Glutamatergic neuron (in vitro differentiated cells): ENCODE data around the gene GNA15. TPM values are rescaled to one million over a fixed set of nuclear protein-coding genes. Genes with fewer than 3 reads are reported as not detected.

ENCODE experiments used
- DNase-seq: peaks from one replicate; pipeline ENCODE4 v3.0.0; 2022
- H3K27ac Mint-ChIP-seq: one replicate; pipeline ENCODE4 v1.8.0; 2020; ENCODE audit warnings: mild to moderate bottlenecking, mixed read lengths, inconsistent platforms; ENCODE audit not compliant: unreplicated experiment
- H3K27me3 Mint-ChIP-seq: one replicate; pipeline ENCODE4 v1.8.0; 2020; ENCODE audit warnings: mild to moderate bottlenecking, moderate library complexity, mixed read lengths, inconsistent platforms; ENCODE audit not compliant: unreplicated experiment
- H3K36me3 Mint-ChIP-seq: one replicate; pipeline ENCODE4 v1.8.0; 2020; ENCODE audit warnings: mild to moderate bottlenecking, mixed read lengths, inconsistent platforms; ENCODE audit not compliant: unreplicated experiment
- H3K4me1 Mint-ChIP-seq: one replicate; pipeline ENCODE4 v1.8.0; 2020; ENCODE audit warnings: mild to moderate bottlenecking, low read depth, mixed read lengths, inconsistent platforms; ENCODE audit not compliant: unreplicated experiment
- H3K4me3 Mint-ChIP-seq: one replicate; pipeline ENCODE4 v1.8.0; 2020; ENCODE audit warnings: mild to moderate bottlenecking, mixed read lengths, inconsistent platforms; ENCODE audit not compliant: unreplicated experiment
- H3K9me3 Mint-ChIP-seq: one replicate; pipeline ENCODE4 v1.8.0; 2020; ENCODE audit warnings: mild to moderate bottlenecking, moderate library complexity, mixed read lengths, inconsistent platforms; ENCODE audit not compliant: unreplicated experiment
- total RNA-seq: library from RNA; stranded (reverse); fragmentation: NEBNext Ultra II Directional; extraction: Animal tissue kit (Norgen Biotek cat#: 25700); gene quantifications from one replicate; pipeline ENCODE4 v1.2.1, GENCODE V29; 2021; ENCODE audit not compliant: unreplicated experiment
- TF ChIP-seq, protein P1 (sequence below): fragments of 200-600 bp; sonication (generic); IDR thresholded peaks from one replicate; pipeline ENCODE4 v1.5.0; 2021; ENCODE audit not compliant: partially characterized antibody, unreplicated experiment

The GNA15 gene
- total RNA-seq, 1 donor from 2014 or later: not detected

DNA sequence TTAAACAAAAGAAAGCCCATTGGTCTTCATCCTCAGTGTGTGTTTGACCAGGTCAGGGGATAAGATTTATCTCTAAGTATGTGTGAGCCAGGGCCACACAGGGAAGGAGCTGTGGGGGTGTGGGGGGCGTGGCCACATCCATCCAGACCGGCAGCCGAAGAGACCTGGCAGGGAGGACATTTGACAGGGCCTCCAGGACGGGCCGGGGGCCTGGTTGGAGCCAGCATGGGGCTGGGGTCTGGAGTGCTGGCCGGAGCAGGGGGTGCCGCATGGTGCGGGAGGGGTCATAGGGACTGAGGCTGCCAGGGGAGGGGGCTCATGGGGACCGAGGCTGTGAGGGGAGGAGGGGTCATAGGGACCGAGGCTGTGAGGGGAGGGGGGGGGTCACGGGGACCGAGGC, 20.4 kb upstream of the GNA15 start:
- Mint-ChIP-seq H3K4me3 (no peak overlapping the region), H3K9me3 (peaks cover 3% of the 10 kb centered on the region), H3K4me1 (peaks cover 6% of the 10 kb centered on the region), H3K27ac (no peak overlapping the region), H3K36me3 (no peaks in the 10 kb centered on the region), H3K27me3 (peaks cover 6% of the 10 kb centered on the region)
- DNase-seq: no peak
- TF ChIP-seq, protein P1, sequence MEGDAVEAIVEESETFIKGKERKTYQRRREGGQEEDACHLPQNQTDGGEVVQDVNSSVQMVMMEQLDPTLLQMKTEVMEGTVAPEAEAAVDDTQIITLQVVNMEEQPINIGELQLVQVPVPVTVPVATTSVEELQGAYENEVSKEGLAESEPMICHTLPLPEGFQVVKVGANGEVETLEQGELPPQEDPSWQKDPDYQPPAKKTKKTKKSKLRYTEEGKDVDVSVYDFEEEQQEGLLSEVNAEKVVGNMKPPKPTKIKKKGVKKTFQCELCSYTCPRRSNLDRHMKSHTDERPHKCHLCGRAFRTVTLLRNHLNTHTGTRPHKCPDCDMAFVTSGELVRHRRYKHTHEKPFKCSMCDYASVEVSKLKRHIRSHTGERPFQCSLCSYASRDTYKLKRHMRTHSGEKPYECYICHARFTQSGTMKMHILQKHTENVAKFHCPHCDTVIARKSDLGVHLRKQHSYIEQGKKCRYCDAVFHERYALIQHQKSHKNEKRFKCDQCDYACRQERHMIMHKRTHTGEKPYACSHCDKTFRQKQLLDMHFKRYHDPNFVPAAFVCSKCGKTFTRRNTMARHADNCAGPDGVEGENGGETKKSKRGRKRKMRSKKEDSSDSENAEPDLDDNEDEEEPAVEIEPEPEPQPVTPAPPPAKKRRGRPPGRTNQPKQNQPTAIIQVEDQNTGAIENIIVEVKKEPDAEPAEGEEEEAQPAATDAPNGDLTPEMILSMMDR: no peak

DNA sequence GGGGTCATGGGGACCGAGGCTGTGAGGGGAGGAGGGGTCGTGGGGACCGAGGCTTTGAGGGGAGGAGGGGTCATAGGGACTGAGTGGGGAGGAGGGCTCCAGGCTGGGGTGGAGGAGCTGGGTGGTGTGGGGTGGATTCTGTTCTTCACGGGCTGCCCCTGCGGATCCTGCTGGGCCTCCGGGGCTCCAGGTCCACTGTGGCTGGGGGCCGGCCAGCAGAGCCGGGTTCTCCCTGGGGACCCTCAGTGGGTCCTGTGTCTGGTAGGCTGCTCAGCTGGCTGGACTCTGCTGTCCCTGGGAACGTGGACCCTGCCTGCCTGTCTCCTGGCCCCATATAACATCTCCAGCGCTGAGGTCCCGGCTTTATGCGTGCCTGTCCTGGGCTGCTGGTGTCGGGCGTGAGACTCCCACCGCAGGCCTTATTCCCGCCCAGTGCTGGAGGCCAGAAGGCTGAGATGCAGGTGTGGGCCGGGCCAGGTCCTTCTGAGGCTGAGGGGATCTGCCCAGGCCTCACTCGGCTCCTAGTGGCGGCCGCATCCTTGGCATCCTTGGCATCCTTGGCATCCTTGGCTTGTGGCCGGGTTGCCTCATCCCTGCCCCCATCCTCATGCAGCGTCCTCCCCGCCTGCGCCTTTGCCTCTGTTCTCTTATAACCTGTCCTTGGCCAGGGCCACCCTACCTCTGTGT, 19.8 kb upstream of the GNA15 start:
- peaks cover 5% of the 10 kb centered on the region for H3K27me3 Mint-ChIP-seq

DNA sequence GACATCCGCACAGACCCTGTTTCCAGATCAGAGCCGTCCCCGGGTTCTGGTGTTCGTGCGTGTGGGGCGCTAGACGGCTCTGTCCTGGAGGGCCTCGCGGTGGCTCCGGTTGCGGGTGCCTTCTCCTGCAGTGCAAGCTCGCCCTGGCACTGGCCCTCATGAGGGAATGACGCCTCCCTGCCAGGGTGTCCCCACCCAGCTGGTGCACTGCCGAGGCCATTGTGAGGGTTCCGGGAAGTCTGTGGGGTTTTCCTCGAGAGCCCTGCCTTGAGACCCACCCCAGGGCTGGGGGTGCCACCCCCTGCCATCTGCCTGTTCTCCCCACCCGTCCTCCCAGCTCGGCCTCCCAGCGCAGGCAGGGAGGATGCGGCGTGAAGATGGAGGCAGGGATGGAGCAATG, 19.2 kb upstream of the GNA15 start:
- no peaks in the 10 kb centered on the region for H3K36me3 Mint-ChIP-seq
- TF ChIP-seq, protein P1: no peak
- H3K4me1 Mint-ChIP-seq: peaks cover 6% of the 10 kb centered on the region
- peaks cover 5% of the 10 kb centered on the region for H3K27me3 Mint-ChIP-seq
- H3K4me3 Mint-ChIP-seq: no peak overlapping the region
- no peak overlapping the region for H3K27ac Mint-ChIP-seq
- peaks cover 3% of the 10 kb centered on the region for H3K9me3 Mint-ChIP-seq
- DNase-seq: no peak

More for the DNA sequence above, 19.8 kb upstream of the GNA15 start:
- peaks cover 3% of the 10 kb centered on the region for H3K9me3 Mint-ChIP-seq
- TF ChIP-seq, protein P1: no peak
- no peak overlapping the region for H3K27ac Mint-ChIP-seq
- no peak overlapping the region for H3K4me3 Mint-ChIP-seq
- peaks cover 6% of the 10 kb centered on the region for H3K4me1 Mint-ChIP-seq
- no peaks in the 10 kb centered on the region for H3K36me3 Mint-ChIP-seq
- no peak for DNase-seq

DNA sequence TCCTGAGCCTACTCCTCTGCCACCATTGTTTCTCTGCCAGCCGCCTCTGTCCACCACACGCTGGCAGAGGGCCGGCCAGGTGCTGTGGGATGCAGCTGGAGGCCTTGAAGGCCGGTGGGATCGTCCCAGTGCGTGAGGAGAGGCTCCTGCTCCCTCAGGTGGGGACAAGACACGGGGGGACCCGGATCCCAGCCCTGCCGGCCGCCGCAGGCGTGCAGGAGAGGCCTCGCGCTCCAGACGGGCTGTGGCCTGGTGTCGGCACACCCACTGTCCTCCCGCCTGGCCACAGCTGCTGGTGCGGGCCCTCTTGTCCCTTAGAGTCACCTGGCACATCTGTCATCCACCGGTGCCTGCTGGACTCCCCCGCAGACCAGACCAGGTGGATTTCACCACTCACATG, 18.1 kb upstream of the GNA15 start:
- no peak overlapping the region for H3K4me3 Mint-ChIP-seq
- H3K27me3 Mint-ChIP-seq: peaks cover 3% of the 10 kb centered on the region
- TF ChIP-seq, protein P1: no peak
- H3K9me3 Mint-ChIP-seq: peaks cover 3% of the 10 kb centered on the region
- H3K36me3 Mint-ChIP-seq: no peaks in the 10 kb centered on the region
- H3K27ac Mint-ChIP-seq: no peak overlapping the region
- peaks cover 3% of the 10 kb centered on the region for H3K4me1 Mint-ChIP-seq
- DNase-seq: no peak

DNA sequence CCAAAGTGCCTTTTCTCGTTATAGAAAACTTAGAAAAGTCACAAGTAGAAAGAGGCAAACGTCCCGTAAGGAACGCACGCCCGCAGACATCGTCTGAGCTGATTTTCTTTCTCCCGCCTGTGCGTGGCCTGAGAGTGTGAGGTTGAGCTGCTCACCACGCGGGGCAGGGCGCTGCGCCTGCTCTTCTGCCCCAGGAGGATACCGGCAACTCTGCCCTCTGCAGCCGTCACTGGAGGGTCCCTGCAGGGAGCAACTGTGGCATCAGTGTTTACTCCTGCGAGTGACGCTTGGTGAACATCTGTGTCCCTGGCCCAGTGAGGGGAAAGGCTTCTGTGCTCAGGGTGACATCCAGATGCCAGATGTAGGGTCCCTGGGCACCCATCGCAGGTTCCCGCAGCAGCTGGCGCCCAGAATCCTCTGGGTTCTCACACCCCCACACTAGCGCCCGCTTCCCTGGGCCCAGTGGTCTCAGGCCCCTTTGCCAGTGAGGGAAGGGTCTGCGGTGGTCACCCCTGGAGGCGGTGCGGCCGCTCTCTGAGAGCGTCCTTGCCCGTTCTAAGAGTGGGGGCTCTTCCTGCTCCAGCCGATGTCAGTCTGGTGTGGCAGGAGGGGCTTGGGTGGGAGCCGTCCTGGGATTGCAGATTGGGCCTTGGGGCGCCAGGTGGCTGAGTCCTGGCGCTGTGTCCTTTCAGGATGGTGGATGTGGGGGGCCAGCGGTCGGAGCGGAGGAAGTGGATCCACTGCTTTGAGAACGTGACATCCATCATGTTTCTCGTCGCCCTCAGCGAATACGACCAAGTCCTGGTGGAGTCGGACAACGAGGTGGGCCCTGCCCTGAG, 17.4 kb upstream of the GNA15 start:
- H3K36me3 Mint-ChIP-seq: no peaks in the 10 kb centered on the region
- H3K4me1 Mint-ChIP-seq: peaks cover 3% of the 10 kb centered on the region
- TF ChIP-seq, protein P1: no peak
- no peak overlapping the region for H3K27ac Mint-ChIP-seq
- H3K27me3 Mint-ChIP-seq: peaks cover 3% of the 10 kb centered on the region
- no peak for DNase-seq
- H3K9me3 Mint-ChIP-seq: peaks cover 3% of the 10 kb centered on the region
- H3K4me3 Mint-ChIP-seq: no peak overlapping the region
